ENCODE measurements around the gene GARNL3.

GARNL3 gene, protein sequence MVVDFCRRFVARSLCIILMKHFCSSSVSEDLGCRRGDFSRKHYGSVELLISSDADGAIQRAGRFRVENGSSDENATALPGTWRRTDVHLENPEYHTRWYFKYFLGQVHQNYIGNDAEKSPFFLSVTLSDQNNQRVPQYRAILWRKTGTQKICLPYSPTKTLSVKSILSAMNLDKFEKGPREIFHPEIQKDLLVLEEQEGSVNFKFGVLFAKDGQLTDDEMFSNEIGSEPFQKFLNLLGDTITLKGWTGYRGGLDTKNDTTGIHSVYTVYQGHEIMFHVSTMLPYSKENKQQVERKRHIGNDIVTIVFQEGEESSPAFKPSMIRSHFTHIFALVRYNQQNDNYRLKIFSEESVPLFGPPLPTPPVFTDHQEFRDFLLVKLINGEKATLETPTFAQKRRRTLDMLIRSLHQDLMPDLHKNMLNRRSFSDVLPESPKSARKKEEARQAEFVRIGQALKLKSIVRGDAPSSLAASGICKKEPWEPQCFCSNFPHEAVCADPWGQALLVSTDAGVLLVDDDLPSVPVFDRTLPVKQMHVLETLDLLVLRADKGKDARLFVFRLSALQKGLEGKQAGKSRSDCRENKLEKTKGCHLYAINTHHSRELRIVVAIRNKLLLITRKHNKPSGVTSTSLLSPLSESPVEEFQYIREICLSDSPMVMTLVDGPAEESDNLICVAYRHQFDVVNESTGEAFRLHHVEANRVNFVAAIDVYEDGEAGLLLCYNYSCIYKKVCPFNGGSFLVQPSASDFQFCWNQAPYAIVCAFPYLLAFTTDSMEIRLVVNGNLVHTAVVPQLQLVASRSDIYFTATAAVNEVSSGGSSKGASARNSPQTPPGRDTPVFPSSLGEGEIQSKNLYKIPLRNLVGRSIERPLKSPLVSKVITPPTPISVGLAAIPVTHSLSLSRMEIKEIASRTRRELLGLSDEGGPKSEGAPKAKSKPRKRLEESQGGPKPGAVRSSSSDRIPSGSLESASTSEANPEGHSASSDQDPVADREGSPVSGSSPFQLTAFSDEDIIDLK

DNA sequence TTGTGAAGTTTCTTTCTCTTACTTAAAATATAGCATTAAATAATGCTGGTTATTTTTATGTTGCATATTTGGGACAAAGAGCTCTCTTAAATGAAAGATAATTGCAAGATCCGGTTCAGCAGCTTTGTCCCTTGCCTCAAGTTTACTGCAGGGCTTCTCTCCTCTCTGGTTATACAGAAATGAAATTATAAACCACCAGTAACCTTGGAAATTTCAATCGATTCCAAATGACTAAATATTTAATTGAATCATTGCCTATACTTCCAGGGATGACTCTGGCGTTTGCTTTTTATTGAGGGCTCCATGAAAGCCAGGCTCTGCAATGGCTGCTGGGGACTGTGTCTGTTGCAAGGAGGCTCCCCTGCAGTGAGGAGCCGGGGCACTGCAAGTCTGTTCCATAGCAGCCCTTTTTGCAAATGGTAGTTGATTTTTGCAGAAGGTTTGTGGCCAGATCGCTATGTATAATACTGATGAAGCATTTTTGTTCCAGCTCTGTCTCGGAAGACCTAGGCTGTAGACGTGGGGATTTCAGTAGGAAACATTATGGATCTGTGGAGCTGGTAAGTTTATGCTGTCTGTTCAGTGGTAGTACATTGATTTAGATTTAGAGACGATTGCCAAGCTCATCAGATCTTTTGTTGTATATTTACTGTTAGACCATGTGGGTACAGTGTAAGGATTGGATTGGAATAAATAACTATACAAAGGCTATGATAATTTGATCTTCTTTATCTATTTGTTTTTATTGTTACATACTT is at the start of gene GARNL3:
TSS of gene GARNL3 (plus strand) at position 313 of the 758 bp plus-strand sequence. CDS start at position 417, 104 bp downstream.
- no peak within 1 kb of the TSS for H3K4me3 ChIP-seq (replicated peaks; ENCODE audit: low read depth, low read length)
- TF ChIP-seq, protein P1, sequence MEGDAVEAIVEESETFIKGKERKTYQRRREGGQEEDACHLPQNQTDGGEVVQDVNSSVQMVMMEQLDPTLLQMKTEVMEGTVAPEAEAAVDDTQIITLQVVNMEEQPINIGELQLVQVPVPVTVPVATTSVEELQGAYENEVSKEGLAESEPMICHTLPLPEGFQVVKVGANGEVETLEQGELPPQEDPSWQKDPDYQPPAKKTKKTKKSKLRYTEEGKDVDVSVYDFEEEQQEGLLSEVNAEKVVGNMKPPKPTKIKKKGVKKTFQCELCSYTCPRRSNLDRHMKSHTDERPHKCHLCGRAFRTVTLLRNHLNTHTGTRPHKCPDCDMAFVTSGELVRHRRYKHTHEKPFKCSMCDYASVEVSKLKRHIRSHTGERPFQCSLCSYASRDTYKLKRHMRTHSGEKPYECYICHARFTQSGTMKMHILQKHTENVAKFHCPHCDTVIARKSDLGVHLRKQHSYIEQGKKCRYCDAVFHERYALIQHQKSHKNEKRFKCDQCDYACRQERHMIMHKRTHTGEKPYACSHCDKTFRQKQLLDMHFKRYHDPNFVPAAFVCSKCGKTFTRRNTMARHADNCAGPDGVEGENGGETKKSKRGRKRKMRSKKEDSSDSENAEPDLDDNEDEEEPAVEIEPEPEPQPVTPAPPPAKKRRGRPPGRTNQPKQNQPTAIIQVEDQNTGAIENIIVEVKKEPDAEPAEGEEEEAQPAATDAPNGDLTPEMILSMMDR (IDR thresholded peaks at IDR 0.05; ENCODE audit: low read depth, low read length, missing control alignments) = no peak
- DNase-seq (ENCODE audit: extremely low read depth, low read depth) = no peak

GRCh38 chr9:127215268-127216209 is 49.0 kb upstream of the GARNL3 start:
- TF ChIP-seq, protein P1 (IDR thresholded peaks at IDR 0.05; ENCODE audit: low read depth, low read length, missing control alignments) = no peak
- no peak overlapping the region for H3K4me3 ChIP-seq (replicated peaks; ENCODE audit: low read depth, low read length)
- no peak for DNase-seq (ENCODE audit: extremely low read depth, low read depth)

- TF ChIP-seq, protein P1 (IDR thresholded peaks at IDR 0.05; ENCODE audit: low read depth, low read length, missing control alignments) = no peak
- DNase-seq (ENCODE audit: extremely low read depth, low read depth) = no peak
- H3K4me3 ChIP-seq (replicated peaks; ENCODE audit: low read depth, low read length) = no peak overlapping the region
Measured at GRCh38 chr9:127216210-127216887, 48.2 kb upstream of the GARNL3 start.

GRCh38 chr9:127216888-127217217 is 47.7 kb upstream of the GARNL3 start:
- TF ChIP-seq, protein P1 (IDR thresholded peaks at IDR 0.05; ENCODE audit: low read depth, low read length, missing control alignments) = no peak
- H3K4me3 ChIP-seq (replicated peaks; ENCODE audit: low read depth, low read length) = no peak overlapping the region
- DNase-seq (ENCODE audit: extremely low read depth, low read depth) = no peak

DNA sequence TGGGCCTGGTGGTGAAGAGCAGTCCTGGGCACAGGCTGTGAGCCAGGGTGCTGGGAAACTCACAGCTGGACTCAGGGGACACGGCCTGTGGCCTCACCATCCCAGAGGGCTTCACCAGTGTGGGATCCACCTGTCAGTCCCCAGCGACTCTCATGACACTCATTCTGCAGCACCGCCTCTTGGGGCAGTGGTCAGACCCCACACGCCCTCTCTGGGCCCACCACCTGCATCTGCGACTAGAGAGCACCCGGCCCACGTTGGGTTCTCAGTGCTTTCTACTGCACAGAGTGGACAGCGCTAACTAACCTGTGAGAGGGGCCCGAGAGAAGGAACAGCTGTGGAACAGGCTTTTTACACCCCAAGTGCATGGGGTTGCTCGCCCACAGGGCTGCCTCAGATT is 45.8 kb upstream of the GARNL3 start:
- TF ChIP-seq, protein P1 (IDR thresholded peaks at IDR 0.05; ENCODE audit: low read depth, low read length, missing control alignments) = no peak
- no peak overlapping the region for H3K4me3 ChIP-seq (replicated peaks; ENCODE audit: low read depth, low read length)
- DNase-seq (ENCODE audit: extremely low read depth, low read depth) = no peak
